GM19324 (cell line): Measurements from ENCODE around the gene CYS1.
A peak's percentile ranks its signal among the peaks of the same experiment; 100 is the strongest.
"Not testable (repeated sequence)": the region's sequence is repeated elsewhere in the genome, so short reads cannot be mapped to it uniquely, and the experiment has no call there.

Experiments used
- ATAC-seq: cut with Tn5 transposase; IDR thresholded peaks from one replicate; pipeline ENCODE4 v1.9.1; 2021; ENCODE audit warnings: mild to moderate bottlenecking, moderate library complexity; ENCODE audit not compliant: unreplicated experiment, low FRiP score

Gene CYS1

GRCh38 chr2:10094271-10094814 is 14.1 kb upstream of the CYS1 start:
- ATAC-seq, result no peak

- ATAC-seq, result not testable (repeated sequence)
Observed at GRCh38 chr2:10091889-10092244, 11.7 kb upstream of the CYS1 start.

GRCh38 chr2:10091182-10091888 is 11.1 kb upstream of the CYS1 start:
- peak; percentile 36 for ATAC-seq

- peak; percentile 49 for ATAC-seq
Observed at GRCh38 chr2:10089565-10090190, 9.5 kb upstream of the CYS1 start.

DNA sequence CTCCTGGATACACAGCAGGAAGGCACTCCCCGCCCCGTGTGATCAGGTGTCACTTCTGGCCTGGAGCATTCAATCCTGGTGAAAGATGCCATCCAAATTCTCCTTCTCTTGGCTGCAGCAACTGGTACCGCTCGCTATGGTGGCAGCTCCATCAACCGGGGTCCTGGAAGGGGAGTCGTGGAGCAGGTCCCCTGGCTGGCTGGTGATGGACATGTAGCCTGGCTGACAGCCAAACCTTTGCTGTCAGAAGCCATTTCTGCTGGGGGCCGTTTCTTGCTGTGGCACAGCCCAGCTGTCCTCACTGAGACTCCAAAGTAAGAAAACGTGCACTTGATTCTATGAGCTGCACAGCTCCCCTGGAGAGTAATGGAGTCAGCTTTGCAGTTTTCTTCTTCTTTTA is 7.1 kb upstream of the CYS1 start:
- ATAC-seq, result no peak

DNA sequence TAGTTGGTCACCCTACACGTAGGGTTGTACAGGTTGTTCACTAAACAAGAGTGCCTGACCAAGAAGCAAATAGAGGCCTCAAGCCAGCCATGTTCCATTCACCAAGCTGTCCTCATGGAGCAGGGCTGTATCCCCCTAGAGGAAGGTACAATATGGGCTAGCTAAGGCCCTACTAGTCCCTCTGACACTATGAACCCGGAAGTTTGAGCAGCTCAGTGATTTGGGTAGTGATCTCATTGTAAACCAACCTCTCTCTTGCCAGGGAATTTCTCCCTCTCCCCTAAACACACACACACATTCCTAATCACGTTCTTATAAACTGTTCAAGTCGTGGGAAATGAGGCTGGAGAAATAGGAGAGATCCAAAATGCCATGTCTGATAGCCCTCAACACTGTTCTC is 6.7 kb upstream of the CYS1 start:
- no peak for ATAC-seq

GRCh38 chr2:10085668-10086059 is 5.5 kb upstream of the CYS1 start:
- no peak for ATAC-seq

DNA sequence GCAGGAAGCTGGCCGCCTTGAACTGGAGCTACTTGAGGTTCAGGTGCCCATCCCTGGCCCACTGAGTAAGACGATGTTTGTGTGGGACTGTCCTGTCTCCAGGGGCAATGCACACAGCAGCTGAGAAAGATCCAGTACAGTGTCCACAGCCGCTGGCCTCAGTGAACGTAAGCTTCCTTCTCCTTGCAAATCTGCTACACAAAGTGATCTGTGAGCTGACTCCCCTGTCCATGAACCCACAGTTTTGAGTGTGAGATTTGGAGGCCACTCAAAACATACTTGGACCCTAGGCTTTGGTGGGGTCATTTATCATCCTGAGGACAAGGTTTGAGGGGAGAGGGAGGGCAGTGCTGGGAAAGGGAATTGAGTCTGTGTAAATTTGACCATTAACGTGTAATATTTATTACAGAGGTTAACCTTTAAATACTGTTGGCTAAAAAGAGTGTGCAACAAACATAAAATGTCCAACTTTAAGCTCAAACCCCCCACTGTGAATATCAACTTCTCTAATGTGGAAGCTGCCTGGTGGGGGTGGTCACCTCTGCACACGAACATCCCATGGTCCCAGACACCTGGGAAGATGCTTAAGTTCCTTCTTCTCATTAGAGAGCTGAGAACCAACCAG is 4.9 kb upstream of the CYS1 start:
- no peak for ATAC-seq

DNA sequence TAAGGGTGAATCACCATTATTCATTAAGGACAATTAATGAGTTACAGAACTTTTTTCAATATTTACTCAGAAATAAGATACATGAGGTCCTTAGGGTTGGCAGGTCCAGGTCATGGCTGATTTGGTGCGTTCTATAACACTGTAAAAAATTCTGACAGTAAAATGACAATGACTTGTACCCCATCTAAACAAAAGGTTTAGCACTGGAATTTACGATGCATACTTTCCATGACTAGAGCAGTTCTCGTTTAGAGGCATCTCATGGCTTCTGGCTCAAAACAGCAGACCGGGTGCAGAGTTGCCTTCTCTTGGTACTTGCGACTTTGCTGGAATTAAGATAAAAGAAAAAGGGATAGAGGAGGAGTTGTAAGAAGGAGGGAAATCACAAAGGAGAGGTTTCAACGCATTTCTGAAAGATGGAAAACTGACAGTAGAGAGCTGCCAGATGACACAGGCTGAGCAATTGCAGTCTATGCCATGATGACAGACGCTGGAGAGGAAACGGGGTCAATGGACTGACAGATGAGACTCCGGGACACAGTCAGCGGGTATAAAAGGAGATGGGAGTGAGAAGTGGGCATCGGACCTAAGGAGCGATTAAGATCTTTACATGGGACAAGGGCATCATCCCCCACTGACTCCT is 4.1 kb upstream of the CYS1 start:
- ATAC-seq, result no peak

DNA sequence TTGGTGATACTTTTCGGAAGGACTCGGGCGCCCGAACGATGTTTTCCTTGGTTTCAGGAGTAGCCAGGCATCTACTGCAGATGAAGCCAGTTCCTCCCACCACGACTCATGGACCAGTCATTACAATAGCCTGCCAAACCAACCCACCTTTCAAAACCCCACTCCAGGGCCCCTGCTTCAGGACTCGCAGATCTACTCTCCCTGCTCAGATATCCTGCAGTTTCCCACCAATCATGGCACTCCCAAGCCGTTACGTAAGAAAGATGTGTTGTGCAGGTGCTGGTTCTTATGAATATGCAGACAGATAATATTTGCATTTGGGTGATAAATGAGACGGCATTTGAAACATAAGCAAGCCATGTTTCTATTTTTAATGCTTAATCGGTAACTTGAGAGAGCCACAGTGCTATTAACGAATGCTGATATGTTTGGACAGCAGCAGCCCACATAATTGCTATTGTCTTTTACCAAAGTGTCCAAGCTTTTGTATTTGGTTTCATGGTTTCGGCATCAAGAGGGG is 3.5 kb upstream of the CYS1 start:
- no peak for ATAC-seq

DNA sequence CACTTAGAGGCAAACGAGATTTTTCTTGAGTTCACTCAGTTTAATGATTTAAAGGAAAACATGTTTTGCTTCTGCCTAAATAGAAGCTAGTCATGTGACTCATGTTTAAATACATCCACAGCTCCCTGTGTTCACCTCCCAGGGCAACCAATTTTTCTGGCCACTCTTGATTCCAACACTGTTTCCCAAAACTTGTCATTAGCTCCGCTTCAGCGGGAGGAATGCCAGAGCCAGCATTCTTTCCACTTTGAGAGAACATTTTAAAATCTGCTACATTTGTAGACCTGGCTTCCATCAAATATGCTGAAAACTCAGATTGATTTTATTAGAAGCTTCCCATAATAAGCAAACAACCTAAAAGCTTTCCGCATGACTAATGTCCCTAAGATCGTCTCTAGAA is 2.8 kb upstream of the CYS1 start:
- ATAC-seq, result no peak

- peak; percentile 20 for ATAC-seq
Observed at GRCh38 chr2:10080536-10081304, 509 bp upstream of the CYS1 start.

DNA sequence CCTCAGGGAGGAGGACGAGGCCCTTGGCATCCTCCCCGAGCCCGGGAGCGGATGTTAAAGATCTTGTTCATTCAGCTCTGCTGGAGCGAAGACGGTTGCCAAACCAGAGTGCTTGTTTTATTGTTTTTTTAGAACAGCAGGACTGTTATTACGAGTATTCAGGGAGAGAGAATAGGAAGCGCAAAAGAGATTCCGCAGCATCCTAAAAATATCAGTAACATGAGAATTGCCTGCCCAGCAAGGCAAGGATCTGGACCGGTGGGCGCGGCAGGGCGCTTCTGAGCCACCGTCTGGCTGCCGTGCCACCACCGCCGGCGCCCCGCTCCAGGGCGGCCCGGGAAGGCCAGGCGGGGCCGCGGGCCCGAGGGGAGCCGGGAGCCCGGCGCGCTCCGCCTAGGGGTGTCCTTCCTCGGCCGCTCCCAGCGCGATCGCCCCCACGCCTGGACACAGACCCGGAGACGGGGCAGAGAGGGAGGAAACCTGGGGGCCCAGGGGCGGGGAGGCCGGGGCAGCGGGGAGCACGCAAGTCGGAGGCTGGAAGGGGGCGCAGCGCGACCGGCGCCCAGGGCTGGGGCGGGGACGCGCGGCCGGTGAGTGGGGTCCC is 843 bp downstream of the CYS1 start:
- peak; percentile 28 for ATAC-seq

GRCh38 chr2:10078704-10079265 is 1.4 kb downstream of the CYS1 start:
- ATAC-seq, result no peak

- no peak for ATAC-seq
Observed at GRCh38 chr2:10078001-10078400, 2.2 kb downstream of the CYS1 start.

GRCh38 chr2:10076988-10077527 is 3.2 kb downstream of the CYS1 start:
- ATAC-seq, result no peak

DNA sequence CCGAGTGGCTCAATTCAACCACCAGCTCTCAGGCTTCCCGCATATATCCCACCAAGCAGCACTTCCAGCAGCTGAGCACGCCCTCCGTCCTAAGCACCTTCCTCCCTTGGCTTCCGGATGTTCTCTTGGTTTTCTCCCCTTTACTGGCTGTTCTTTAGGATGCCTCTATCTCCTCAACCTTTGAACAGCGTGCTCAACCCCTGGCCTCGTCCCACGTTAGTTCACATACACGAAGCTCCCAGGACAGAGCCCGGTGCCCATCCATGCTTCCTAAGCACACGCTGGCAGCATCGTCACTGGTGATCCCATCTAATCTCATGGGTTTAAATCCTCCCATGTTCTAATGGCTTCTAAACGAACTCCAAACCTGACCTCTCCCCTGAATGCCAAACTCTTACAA is 3.7 kb downstream of the CYS1 start:
- no peak for ATAC-seq

GRCh38 chr2:10075571-10076209 is 4.5 kb downstream of the CYS1 start:
- no peak for ATAC-seq

DNA sequence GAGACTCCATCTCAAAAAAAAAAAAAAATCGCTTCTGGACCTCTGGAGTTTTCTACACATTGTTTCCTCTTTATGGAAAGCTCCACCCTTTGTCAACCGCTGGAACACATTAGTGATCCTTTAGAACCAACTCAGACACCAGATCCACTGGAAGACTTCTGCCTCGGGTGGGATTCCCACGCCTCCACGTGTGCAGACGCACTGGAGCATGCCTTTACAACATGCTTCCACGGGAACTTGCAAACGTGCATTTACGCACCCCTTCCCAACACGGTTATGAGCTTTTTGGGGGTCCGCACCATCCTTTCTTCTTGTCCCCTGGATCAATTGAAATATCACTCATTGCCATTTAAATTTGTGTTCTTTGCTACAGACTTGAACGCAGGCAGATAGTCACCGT is 5.1 kb downstream of the CYS1 start:
- ATAC-seq, result no peak
